ENCODE data around the gene NEK7. TPM values are rescaled to one million over a fixed set of nuclear protein-coding genes. Genes with fewer than 3 reads are reported as not detected.
"Not testable (repeated sequence)": the region's sequence is repeated elsewhere in the genome, so short reads cannot be mapped to it uniquely, and the experiment has no call there.

Gene NEK7
- total RNA-seq, 1 experiment from 2014 or later, result 46.1 TPM

GRCh38 chr1:198205016-198205684, 48.4 kb downstream of the NEK7 start:
- DNase-seq (ENCODE audit: low read depth), result no peak

GRCh38 chr1:198206292-198206691, 49.5 kb downstream of the NEK7 start:
- DNase-seq (ENCODE audit: low read depth), result no peak

- DNase-seq (ENCODE audit: low read depth), result no peak
Measured at GRCh38 chr1:198211696-198212095, 54.9 kb downstream of the NEK7 start.

- no peak for DNase-seq (ENCODE audit: low read depth)
Measured at GRCh38 chr1:198212126-198212525, 55.3 kb downstream of the NEK7 start.

- peak; percentile 44 for DNase-seq (ENCODE audit: low read depth)
Measured at GRCh38 chr1:198212675-198213074, 55.9 kb downstream of the NEK7 start.

- DNase-seq (ENCODE audit: low read depth), result no peak
Measured at GRCh38 chr1:198214924-198215323, 58.1 kb downstream of the NEK7 start.

GRCh38 chr1:198220428-198220827, 63.6 kb downstream of the NEK7 start:
- peak; percentile 79 for DNase-seq (ENCODE audit: low read depth)

GRCh38 chr1:198227010-198227409, 70.2 kb downstream of the NEK7 start:
- not testable (repeated sequence) for DNase-seq (ENCODE audit: low read depth)

- DNase-seq (ENCODE audit: low read depth), result not testable (repeated sequence)
Measured at GRCh38 chr1:198227454-198227853, 70.7 kb downstream of the NEK7 start.

GRCh38 chr1:198228925-198229324, 72.1 kb downstream of the NEK7 start:
- DNase-seq (ENCODE audit: low read depth), result no peak

- DNase-seq (ENCODE audit: low read depth), result no peak
Measured at GRCh38 chr1:198231779-198232178, 75.0 kb downstream of the NEK7 start.

- DNase-seq (ENCODE audit: low read depth), result no peak
Measured at GRCh38 chr1:198232378-198232777, 75.6 kb downstream of the NEK7 start.

- DNase-seq (ENCODE audit: low read depth), result no peak
Measured at GRCh38 chr1:198232940-198233675, 76.3 kb downstream of the NEK7 start.

GRCh38 chr1:198234520-198235251, 77.9 kb downstream of the NEK7 start:
- peak; percentile 44 for DNase-seq (ENCODE audit: low read depth)

- no peak for DNase-seq (ENCODE audit: low read depth)
Measured at GRCh38 chr1:198238121-198238520, 81.3 kb downstream of the NEK7 start.

GRCh38 chr1:198241553-198241952, 84.8 kb downstream of the NEK7 start:
- no peak for DNase-seq (ENCODE audit: low read depth)

GRCh38 chr1:198244772-198245171, 88.0 kb downstream of the NEK7 start:
- no peak for DNase-seq (ENCODE audit: low read depth)

- no peak for DNase-seq (ENCODE audit: low read depth)
Measured at GRCh38 chr1:198245379-198245778, 88.6 kb downstream of the NEK7 start.

GRCh38 chr1:198246337-198246736, 89.5 kb downstream of the NEK7 start:
- no peak for DNase-seq (ENCODE audit: low read depth)

- no peak for DNase-seq (ENCODE audit: low read depth)
Measured at GRCh38 chr1:198253259-198253658, 96.5 kb downstream of the NEK7 start.

- peak; percentile 43 for DNase-seq (ENCODE audit: low read depth)
Measured at GRCh38 chr1:198253668-198254067, 96.9 kb downstream of the NEK7 start.

GRCh38 chr1:198254521-198254920, 97.7 kb downstream of the NEK7 start:
- no peak for DNase-seq (ENCODE audit: low read depth)

GRCh38 chr1:198254948-198255347, 98.2 kb downstream of the NEK7 start:
- no peak for DNase-seq (ENCODE audit: low read depth)

All from Daoy (cell line).